Endothelial cell (in vitro differentiated cells): ENCODE data around the gene STX16. TPM values are rescaled to one million over a fixed set of nuclear protein-coding genes. Genes with fewer than 3 reads are reported as not detected.

Source experiments
- DNase-seq: peaks from one replicate; pipeline ENCODE4 v3.0.0; 2021; ENCODE audit warnings: low spot score
- H3K27ac Mint-ChIP-seq: one replicate; pipeline ENCODE4 v1.8.0; 2021; ENCODE audit warnings: mixed read lengths, inconsistent platforms; ENCODE audit not compliant: unreplicated experiment
- H3K27me3 Mint-ChIP-seq: one replicate; pipeline ENCODE4 v1.8.0; 2021; ENCODE audit warnings: mild to moderate bottlenecking, moderate library complexity, mixed read lengths, inconsistent platforms; ENCODE audit not compliant: unreplicated experiment
- H3K36me3 Mint-ChIP-seq: one replicate; pipeline ENCODE4 v1.8.0; 2021; ENCODE audit warnings: mild to moderate bottlenecking, low read depth, mixed read lengths, inconsistent platforms; ENCODE audit not compliant: unreplicated experiment
- H3K4me1 Mint-ChIP-seq: one replicate; pipeline ENCODE4 v1.8.0; 2021; ENCODE audit warnings: mild to moderate bottlenecking, mixed read lengths, inconsistent platforms; ENCODE audit not compliant: unreplicated experiment
- H3K4me3 Mint-ChIP-seq: one replicate; pipeline ENCODE4 v1.8.0; 2021; ENCODE audit warnings: mild to moderate bottlenecking, mixed read lengths, inconsistent platforms; ENCODE audit not compliant: unreplicated experiment
- H3K9me3 Mint-ChIP-seq: one replicate; pipeline ENCODE4 v1.8.0; 2021; ENCODE audit warnings: mixed read lengths, inconsistent platforms; ENCODE audit not compliant: unreplicated experiment
- total RNA-seq: library from RNA; stranded (reverse); fragmentation: NEBNext Ultra II Directional; extraction: Animal tissue kit (Norgen Biotek cat#: 25700); gene quantifications from one replicate; pipeline ENCODE4 v1.2.1, GENCODE V29; 2021; ENCODE audit not compliant: unreplicated experiment
- TF ChIP-seq, protein P1 (sequence below): fragments of 200-600 bp; sonication (generic); IDR thresholded peaks from one replicate; pipeline ENCODE4 v1.5.0; 2021; ENCODE audit warnings: antibody characterized with exemption; ENCODE audit not compliant: unreplicated experiment

Gene STX16
- total RNA-seq, 1 donor from 2014 or later = 77.9 TPM

DNA sequence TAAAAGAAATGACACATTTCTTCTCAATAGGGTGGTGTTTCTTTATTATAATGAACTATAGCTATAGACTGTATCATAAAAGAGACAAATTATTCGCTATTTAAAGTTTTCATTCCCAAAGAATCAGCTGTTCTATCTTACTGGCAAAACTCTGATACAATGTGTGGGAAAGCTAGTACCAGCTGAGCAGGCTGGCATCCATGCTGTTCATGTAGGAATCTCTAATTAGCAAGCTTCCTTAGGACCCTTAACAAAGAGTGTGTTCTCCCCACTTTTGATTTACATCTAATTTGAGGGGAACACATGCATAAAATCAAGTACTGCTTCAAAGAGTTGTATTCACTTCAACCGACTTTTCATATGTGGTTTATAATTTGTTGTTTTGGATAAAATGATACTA is 13.2 kb downstream of the STX16 start:
- H3K4me3 Mint-ChIP-seq = no peak overlapping the region
- no peak for DNase-seq
- no peaks in the 10 kb centered on the region for H3K9me3 Mint-ChIP-seq
- peaks cover 22% of the 10 kb centered on the region for H3K4me1 Mint-ChIP-seq
- no peaks in the 10 kb centered on the region for H3K36me3 Mint-ChIP-seq
- H3K27ac Mint-ChIP-seq = no peak overlapping the region
- H3K27me3 Mint-ChIP-seq = no peaks in the 10 kb centered on the region
- TF ChIP-seq, protein P1, sequence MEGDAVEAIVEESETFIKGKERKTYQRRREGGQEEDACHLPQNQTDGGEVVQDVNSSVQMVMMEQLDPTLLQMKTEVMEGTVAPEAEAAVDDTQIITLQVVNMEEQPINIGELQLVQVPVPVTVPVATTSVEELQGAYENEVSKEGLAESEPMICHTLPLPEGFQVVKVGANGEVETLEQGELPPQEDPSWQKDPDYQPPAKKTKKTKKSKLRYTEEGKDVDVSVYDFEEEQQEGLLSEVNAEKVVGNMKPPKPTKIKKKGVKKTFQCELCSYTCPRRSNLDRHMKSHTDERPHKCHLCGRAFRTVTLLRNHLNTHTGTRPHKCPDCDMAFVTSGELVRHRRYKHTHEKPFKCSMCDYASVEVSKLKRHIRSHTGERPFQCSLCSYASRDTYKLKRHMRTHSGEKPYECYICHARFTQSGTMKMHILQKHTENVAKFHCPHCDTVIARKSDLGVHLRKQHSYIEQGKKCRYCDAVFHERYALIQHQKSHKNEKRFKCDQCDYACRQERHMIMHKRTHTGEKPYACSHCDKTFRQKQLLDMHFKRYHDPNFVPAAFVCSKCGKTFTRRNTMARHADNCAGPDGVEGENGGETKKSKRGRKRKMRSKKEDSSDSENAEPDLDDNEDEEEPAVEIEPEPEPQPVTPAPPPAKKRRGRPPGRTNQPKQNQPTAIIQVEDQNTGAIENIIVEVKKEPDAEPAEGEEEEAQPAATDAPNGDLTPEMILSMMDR = no peak

DNA sequence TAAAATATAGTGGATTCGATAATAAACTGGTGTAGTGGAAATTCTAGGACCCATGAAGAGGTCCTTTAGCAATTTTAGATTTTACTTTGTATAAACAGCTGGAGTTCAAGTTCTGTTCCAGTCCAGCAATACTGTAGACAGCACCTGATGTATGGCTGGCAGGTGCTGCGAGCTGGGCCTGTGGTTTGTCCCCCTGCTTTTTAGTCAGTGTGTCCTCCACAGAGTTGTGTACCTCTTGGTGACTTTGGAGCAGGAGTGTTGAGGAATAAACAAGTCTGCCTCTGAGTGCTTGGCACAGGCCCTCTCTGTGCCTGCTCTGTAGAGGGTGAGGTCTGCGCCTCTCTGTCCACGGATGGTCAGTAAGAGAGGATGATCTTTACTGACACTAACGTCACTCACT is 13.8 kb downstream of the STX16 start:
- TF ChIP-seq, protein P1 = no peak
- no peaks in the 10 kb centered on the region for H3K36me3 Mint-ChIP-seq
- no peak overlapping the region for H3K4me3 Mint-ChIP-seq
- H3K27ac Mint-ChIP-seq = no peak overlapping the region
- no peaks in the 10 kb centered on the region for H3K9me3 Mint-ChIP-seq
- H3K4me1 Mint-ChIP-seq = peaks cover 20% of the 10 kb centered on the region
- no peaks in the 10 kb centered on the region for H3K27me3 Mint-ChIP-seq
- no peak for DNase-seq

DNA sequence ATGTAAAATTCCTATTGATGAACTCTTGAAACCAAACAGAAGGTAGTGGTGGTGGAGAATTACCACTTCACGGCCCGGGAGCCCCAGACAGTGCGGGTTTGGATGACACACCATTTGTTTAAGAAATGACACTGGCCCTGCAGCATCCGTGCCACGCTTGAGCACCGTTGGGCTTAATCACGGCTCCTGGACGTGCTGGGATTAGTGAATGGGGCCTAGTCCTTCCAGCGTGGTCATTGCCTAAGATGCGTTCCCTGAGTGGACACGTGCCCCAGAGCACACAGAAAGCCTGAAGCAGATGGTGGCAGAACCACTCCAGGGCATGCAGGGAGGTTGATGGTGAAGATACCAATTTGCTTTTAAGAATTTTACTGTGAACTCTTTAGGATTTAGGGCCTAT is 14.5 kb downstream of the STX16 start:
- H3K27ac Mint-ChIP-seq = no peak overlapping the region
- no peaks in the 10 kb centered on the region for H3K27me3 Mint-ChIP-seq
- TF ChIP-seq, protein P1 = no peak
- DNase-seq = no peak
- no peaks in the 10 kb centered on the region for H3K9me3 Mint-ChIP-seq
- H3K4me1 Mint-ChIP-seq = peaks cover 14% of the 10 kb centered on the region
- no peak overlapping the region for H3K4me3 Mint-ChIP-seq
- peaks cover 5% of the 10 kb centered on the region for H3K36me3 Mint-ChIP-seq

DNA sequence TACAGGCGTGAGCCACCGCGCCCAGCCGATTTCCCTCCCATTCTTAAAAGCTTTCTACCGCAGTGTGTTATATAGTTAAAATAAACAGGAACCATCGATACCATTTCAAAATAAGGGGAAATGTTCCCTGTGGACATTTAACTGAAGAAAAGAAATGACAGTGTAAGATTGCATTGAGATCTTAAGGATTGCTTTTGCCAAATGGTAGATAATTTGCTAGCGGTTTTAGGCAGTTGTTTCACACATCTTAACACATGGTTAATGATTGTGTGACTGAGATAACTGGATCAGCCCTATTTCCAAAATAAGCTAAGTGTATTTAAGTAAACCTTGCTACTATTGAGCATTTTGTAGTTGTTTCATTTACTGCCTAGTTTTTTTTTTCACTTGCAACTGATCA is 15.6 kb downstream of the STX16 start:
- DNase-seq = no peak
- peaks cover 6% of the 10 kb centered on the region for H3K36me3 Mint-ChIP-seq
- H3K27me3 Mint-ChIP-seq = no peaks in the 10 kb centered on the region
- no peak overlapping the region for H3K27ac Mint-ChIP-seq
- TF ChIP-seq, protein P1 = no peak
- peaks cover 6% of the 10 kb centered on the region for H3K4me1 Mint-ChIP-seq
- no peak overlapping the region for H3K4me3 Mint-ChIP-seq
- H3K9me3 Mint-ChIP-seq = no peaks in the 10 kb centered on the region

DNA sequence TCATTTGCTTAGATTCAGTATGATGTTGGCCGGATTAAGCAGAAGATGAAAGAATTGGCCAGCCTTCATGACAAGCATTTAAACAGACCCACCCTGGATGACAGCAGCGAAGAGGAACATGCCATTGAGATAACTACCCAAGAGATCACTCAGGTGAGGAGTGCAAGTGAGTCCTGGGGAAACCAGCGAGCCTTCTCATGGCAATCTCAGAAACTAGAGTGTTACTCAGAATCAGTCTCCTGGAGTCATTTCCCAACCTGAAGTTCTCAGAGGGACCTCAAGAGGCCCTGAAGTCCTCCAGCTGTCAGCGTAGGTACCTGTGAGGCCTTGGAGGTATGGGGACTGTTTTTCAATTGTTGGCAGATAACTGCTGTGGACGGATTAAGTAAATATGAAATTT is 16.9 kb downstream of the STX16 start:
- TF ChIP-seq, protein P1 = no peak
- Mint-ChIP-seq H3K4me1 (no peaks in the 10 kb centered on the region), H3K36me3 (peaks cover 6% of the 10 kb centered on the region), H3K4me3 (no peak overlapping the region), H3K9me3 (no peaks in the 10 kb centered on the region), H3K27ac (no peak overlapping the region), H3K27me3 (no peaks in the 10 kb centered on the region)
- DNase-seq = no peak
